Neutrophil (primary cell): ENCODE results near the gene MRPS11.
"Not testable (repeated sequence)": the region's sequence is repeated elsewhere in the genome, so short reads cannot be mapped to it uniquely, and the experiment has no call there.

Experiments
- H3K27ac ChIP-seq: fragments of 200-600 bp; sonication (generic); 2 replicates; pipeline ENCODE4 v1.5.1; 2016; ENCODE audit warnings: mild to moderate bottlenecking, moderate library complexity
- H3K27me3 ChIP-seq: fragments of 200-600 bp; sonication (generic); 2 replicates; pipeline ENCODE4 v1.6.0; 2016; ENCODE audit warnings: mild to moderate bottlenecking
- H3K36me3 ChIP-seq: fragments of 200-600 bp; sonication (generic); 2 replicates; pipeline ENCODE4 v1.5.1; 2017
- H3K4me1 ChIP-seq, 2 experiments: fragments of 200-600 bp in 1 of 2; sonication (generic) in 1 of 2; 1 replicate in 1 of 2; 2 replicates in 1 of 2; pipeline versions ENCODE4 v1.5.1 to v1.6.1; 2013 to 2016; ENCODE audit warnings: low read depth in 1 of 2, low read length in 1 of 2, mild to moderate bottlenecking in 1 of 2, moderate library complexity in 1 of 2; ENCODE audit not compliant: control insufficient read depth in 1 of 2, insufficient read depth in 1 of 2
- H3K4me3 ChIP-seq, 2 experiments: fragments of 200-600 bp in 1 of 2; sonication (generic) in 1 of 2; 1 replicate in 1 of 2; 2 replicates in 1 of 2; pipeline ENCODE4 v1.5.1; 2013 to 2016; ENCODE audit warnings: low read depth in 1 of 2, low read length in 1 of 2, mild to moderate bottlenecking in 1 of 2, moderate library complexity in 1 of 2
- H3K9me3 ChIP-seq: fragments of 200-600 bp; sonication (generic); 2 replicates; pipeline ENCODE4 v1.5.1; 2016
- CTCF ChIP-seq: fragments of 200-600 bp; sonication (generic); IDR thresholded peaks from 2 replicates; pipeline ENCODE4 v1.5.1; 2016; ENCODE audit warnings: antibody characterized with exemption

The MRPS11 gene

GRCh38 chr15:88463870-88464532 is 3.5 kb upstream of the MRPS11 start:
- TF ChIP-seq CTCF: no peak
- Histone ChIP-seq H3K27ac (no peak overlapping the region), H3K27me3 (no peaks in the 10 kb centered on the region), H3K4me3 (no peak overlapping the region), H3K4me1 (peaks cover 17 to 19% of the 10 kb centered on the region in 2 experiments), H3K36me3 (peaks cover 38% of the 10 kb centered on the region), H3K9me3 (no peaks in the 10 kb centered on the region)

GRCh38 chr15:88465633-88466224 is 1.8 kb upstream of the MRPS11 start:
- no peaks in the 10 kb centered on the region for H3K9me3 ChIP-seq
- TF ChIP-seq CTCF: no peak
- H3K4me1 ChIP-seq: peaks cover 17 to 19% of the 10 kb centered on the region in 2 experiments
- H3K4me3 ChIP-seq: no peak overlapping the region
- H3K36me3 ChIP-seq: peaks cover 20% of the 10 kb centered on the region
- H3K27me3 ChIP-seq: no peaks in the 10 kb centered on the region
- H3K27ac ChIP-seq: no peak overlapping the region

- no peak for TF ChIP-seq CTCF
- Histone ChIP-seq H3K4me1 (peaks cover 17 to 19% of the 10 kb centered on the region in 2 experiments), H3K27me3 (no peaks in the 10 kb centered on the region), H3K36me3 (peaks cover 20% of the 10 kb centered on the region), H3K4me3 (peak overlapping the region; percentile 68 to 92), H3K9me3 (no peaks in the 10 kb centered on the region), H3K27ac (peak overlapping the region; percentile 82)
Measured at GRCh38 chr15:88467935-88468528, 524 bp downstream of the MRPS11 start.

- not testable (repeated sequence) for H3K4me3 ChIP-seq, H3K27ac ChIP-seq, H3K9me3 ChIP-seq, H3K27me3 ChIP-seq
- Histone ChIP-seq H3K36me3 (peaks cover 20% of the 10 kb centered on the region), H3K4me1 (peaks cover 17 to 19% of the 10 kb centered on the region in 2 experiments)
Measured at GRCh38 chr15:88468721-88469120, 1.2 kb downstream of the MRPS11 start.

- H3K4me1 ChIP-seq: peaks cover 17 to 19% of the 10 kb centered on the region in 2 experiments
- H3K27ac ChIP-seq: no peak overlapping the region
- no peak overlapping the region for H3K4me3 ChIP-seq
- no peaks in the 10 kb centered on the region for H3K27me3 ChIP-seq
- H3K9me3 ChIP-seq: no peaks in the 10 kb centered on the region
- H3K36me3 ChIP-seq: peaks cover 19% of the 10 kb centered on the region
- TF ChIP-seq CTCF: no peak
Measured at GRCh38 chr15:88469321-88469720, 1.8 kb downstream of the MRPS11 start.
